SK-N-SH treated with all-trans-retinoic acid at 6 μM for 48 hours (cell line): ENCODE measurements around the gene RPA1.

ENCODE experiments used
- ATAC-seq: fragments of 200-7000 bp; cut with Tn5 transposase; 3 replicates; pipeline ENCODE4 v1.9.1; 2020; ENCODE audit warnings: mild to moderate bottlenecking, moderate library complexity
- ARNTL ChIP-seq: fragments of 450-650 bp; formaldehyde crosslinking; IDR thresholded peaks from 2 replicates; pipeline ENCODE4 v1.5.0; 2020; ENCODE audit warnings: low read depth, mild to moderate bottlenecking, moderate library complexity, borderline replicate concordance
- BACH2 ChIP-seq: fragments of 250-450 bp; sonication (Bioruptor Pico); IDR thresholded peaks from 2 replicates; pipeline ENCODE4 v1.9.0; 2021; ENCODE audit warnings: mild to moderate bottlenecking, borderline replicate concordance
- CSDC2 ChIP-seq: fragments of 250-450 bp; sonication (Bioruptor Pico); IDR thresholded peaks from 2 replicates; pipeline ENCODE4 v1.5.0; 2020; ENCODE audit warnings: mild to moderate bottlenecking, moderate library complexity
- ESRRG ChIP-seq: fragments of 250-450 bp; sonication (Bioruptor Pico); IDR thresholded peaks from 2 replicates; pipeline ENCODE4 v1.6.1; 2021; ENCODE audit warnings: mild to moderate bottlenecking
- GLIS3 ChIP-seq: fragments of 250-450 bp; sonication (Bioruptor Pico); IDR thresholded peaks from 2 replicates; pipeline ENCODE4 v1.5.0; 2020; ENCODE audit warnings: mild to moderate bottlenecking, moderate library complexity
- ISL1 ChIP-seq: fragments of 250-450 bp; sonication (Bioruptor Pico); IDR thresholded peaks from 2 replicates; pipeline ENCODE4 v2.1.2; 2022; ENCODE audit warnings: mild to moderate bottlenecking, moderate library complexity
- PATZ1 ChIP-seq: fragments of 250-450 bp; sonication (Bioruptor Pico); IDR thresholded peaks from 2 replicates; pipeline ENCODE4 v1.8.0; 2020; ENCODE audit warnings: mild to moderate bottlenecking, moderate library complexity, borderline replicate concordance
- PPARA ChIP-seq: fragments of 250-450 bp; sonication (Bioruptor Pico); IDR thresholded peaks from 2 replicates; pipeline ENCODE4 v1.5.0; 2020; ENCODE audit warnings: mild to moderate bottlenecking, borderline replicate concordance
- RARB ChIP-seq: fragments of 250-450 bp; sonication (Bioruptor Pico); IDR thresholded peaks from 2 replicates; pipeline ENCODE4 v1.8.0; 2021; ENCODE audit warnings: mild to moderate bottlenecking, moderate library complexity
- SNAI2 ChIP-seq: fragments of 250-450 bp; sonication (Bioruptor Pico); IDR thresholded peaks from 2 replicates; pipeline ENCODE4 v1.5.0; 2020; ENCODE audit warnings: mild to moderate bottlenecking, moderate library complexity
- TOX ChIP-seq: fragments of 250-450 bp; sonication (Bioruptor Pico); IDR thresholded peaks from 2 replicates; pipeline ENCODE4 v1.8.0; 2021; ENCODE audit warnings: mild to moderate bottlenecking, moderate library complexity, borderline replicate concordance
- TSHZ2 ChIP-seq: fragments of 250-450 bp; sonication (Bioruptor Pico); IDR thresholded peaks from 2 replicates; pipeline ENCODE4 v1.5.0; 2020; ENCODE audit warnings: mild to moderate bottlenecking, moderate library complexity
- ZC3H10 ChIP-seq: fragments of 250-450 bp; sonication (Bioruptor Pico); IDR thresholded peaks from 2 replicates; pipeline ENCODE4 v1.5.1; 2021; ENCODE audit warnings: mild to moderate bottlenecking, moderate library complexity
- ZFP3 ChIP-seq: fragments of 250-450 bp; sonication (Bioruptor Pico); IDR thresholded peaks from 2 replicates; pipeline ENCODE4 v1.5.0; 2020; ENCODE audit warnings: mild to moderate bottlenecking, moderate library complexity
- ZFP30 ChIP-seq: fragments of 450-650 bp; formaldehyde crosslinking; IDR thresholded peaks from 2 replicates; pipeline ENCODE4 v1.5.0; 2022; ENCODE audit warnings: mild to moderate bottlenecking, moderate library complexity
- ZNF565 ChIP-seq: fragments of 450-650 bp; formaldehyde crosslinking; conservative IDR thresholded peaks from 2 replicates; pipeline ENCODE4 v1.5.0; 2020; ENCODE audit warnings: low read depth, mild to moderate bottlenecking, moderate library complexity
- ZNF70 ChIP-seq: fragments of 450-650 bp; formaldehyde crosslinking; IDR thresholded peaks from 2 replicates; pipeline ENCODE4 v1.5.0; 2020; ENCODE audit warnings: mild to moderate bottlenecking, moderate library complexity

The RPA1 gene

GRCh38 chr17:1898332-1898731 is 68.5 kb downstream of the RPA1 start:
- TF ChIP-seq ZNF565 (CRISPR knock-in tag) (no peak), ZFP30 (CRISPR knock-in tag) (no peak), TOX (no peak), PPARA (no peak), CSDC2 (no peak)
- no peak; the same call in 2 of the 3 replicates for ATAC-seq

- no peak for ATAC-seq
- no peak for TF ChIP-seq ARNTL (CRISPR knock-in tag)
- TF ChIP-seq ISL1 (CRISPR knock-in tag): no peak
- no peak for TF ChIP-seq CSDC2
- TF ChIP-seq ZFP30 (CRISPR knock-in tag): no peak
- no peak for TF ChIP-seq BACH2 (CRISPR knock-in tag)
- TF ChIP-seq ESRRG (CRISPR knock-in tag): no peak
- no peak for TF ChIP-seq RARB
- TF ChIP-seq ZNF70 (CRISPR knock-in tag): no peak
- no peak for TF ChIP-seq ZFP3
- no peak for TF ChIP-seq GLIS3
These were observed 69.1 kb downstream of the RPA1 start for GRCh38 chr17:1898872-1899271.

GRCh38 chr17:1899403-1900000 is 69.7 kb downstream of the RPA1 start:
- ATAC-seq: no peak
- no peak for TF ChIP-seq SNAI2 (CRISPR knock-in tag)
- no peak for TF ChIP-seq PATZ1 (CRISPR knock-in tag)
- TF ChIP-seq ARNTL (CRISPR knock-in tag): no peak
- TF ChIP-seq ZC3H10: no peak
- TF ChIP-seq CSDC2: no peak

- TF ChIP-seq TSHZ2: no peak
- ATAC-seq: no peak
These were observed 74.7 kb downstream of the RPA1 start for GRCh38 chr17:1904273-1905182.

GRCh38 chr17:1905190-1905913 is 75.5 kb downstream of the RPA1 start:
- no peak for ATAC-seq
- TF ChIP-seq TSHZ2: no peak
- TF ChIP-seq ISL1 (CRISPR knock-in tag): peak; percentile 31; the same call in 1 of the 2 replicates
